ENCODE measurements around the gene WDR35. TPM values are rescaled to one million over a fixed set of nuclear protein-coding genes. Genes with fewer than 3 reads are reported as not detected.

The WDR35 gene
- total RNA-seq: 1 to 10 TPM; 4.8 to 5.6 TPM
- polyA plus RNA-seq: 1 to 10 TPM in 2 of 3 donors, under 1 TPM in 1; 0.91 to 1.8 (median 1.7) TPM
- total RNA-seq: 11.5 to 45.0 (median 34.2) reads per million in 6 experiments

DNA sequence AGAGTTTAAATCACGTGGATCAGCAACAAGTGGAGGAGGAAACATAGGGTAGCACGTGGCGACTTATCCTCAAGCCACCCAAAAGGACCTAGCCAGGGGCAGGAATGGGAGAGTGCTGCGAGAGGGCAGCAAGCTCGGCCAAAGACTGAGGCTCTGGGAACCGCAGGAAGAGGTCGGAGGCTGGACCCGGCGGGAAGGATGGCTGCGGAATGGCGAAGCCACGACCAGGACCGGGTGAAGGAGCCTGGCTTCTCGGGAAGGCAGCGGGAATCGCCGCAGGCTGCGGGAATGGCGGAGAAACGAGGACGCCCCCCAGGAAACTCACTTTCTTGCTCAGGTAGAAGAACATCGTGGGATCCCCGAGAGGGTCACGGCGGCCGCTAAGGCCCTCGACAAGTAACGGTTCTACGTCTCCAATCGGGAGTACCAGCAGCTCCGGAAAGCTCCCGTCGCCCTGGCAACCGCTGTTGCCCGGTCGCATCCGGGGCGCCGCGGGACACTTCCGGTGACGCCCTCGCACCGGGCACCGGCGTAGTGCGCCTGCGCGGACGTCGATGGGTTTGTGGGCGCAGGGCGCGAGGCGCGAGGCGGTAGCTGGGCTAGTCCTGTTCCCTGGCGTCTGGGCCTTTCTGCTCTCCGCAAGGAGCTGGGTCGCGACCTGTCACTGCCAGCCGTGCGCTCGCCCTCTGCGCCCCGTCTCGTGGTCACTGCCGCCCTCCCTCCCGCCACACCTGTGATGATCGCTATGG, at the start of gene WDR35:
Gene WDR35, minus strand, starts transcription at position 439 of the 749 bp plus-strand sequence. Its CDS starts 90 bp downstream, at position 349.
- peak within 1 kb of the TSS; percentile 79 to 97 (median 95) for H3K27ac Mint-ChIP-seq
- ATAC-seq: peak; percentile 92 to 93

DNA sequence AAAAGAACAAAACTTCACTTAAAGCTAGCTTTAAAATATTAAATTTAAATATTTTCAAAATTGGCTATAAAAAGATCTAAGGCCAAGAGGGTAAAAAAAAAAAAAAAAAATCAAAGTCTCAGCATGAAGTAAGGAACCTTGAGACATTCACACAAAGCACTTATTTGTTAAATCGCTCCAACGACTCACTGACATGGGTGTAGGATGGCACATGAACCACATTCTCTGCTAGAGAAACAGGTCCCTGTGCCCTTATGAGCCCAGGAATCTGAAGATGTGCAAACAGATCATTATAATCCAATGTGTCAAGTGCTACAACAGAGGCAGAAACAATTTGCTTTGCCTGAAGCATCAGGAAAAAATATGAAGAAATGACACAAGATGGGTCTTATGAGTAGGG, 47.8 kb upstream of the WDR35 start:
- H3K27me3 Mint-ChIP-seq: no peaks in the 10 kb centered on the region
- POLR2A ChIA-PET: no interaction called here
- H3K36me3 Mint-ChIP-seq: peaks cover 28 to 92% (median 28%) of the 10 kb centered on the region in 3 donors
- peaks cover 7 to 29% (median 19%) of the 10 kb centered on the region in 4 donors for H3K4me1 Mint-ChIP-seq
- no peak for DNase-seq
- H3K9me3 Mint-ChIP-seq: no peaks in the 10 kb centered on the region
- no peak overlapping the region for H3K4me3 Mint-ChIP-seq
- ATAC-seq: no peak
- peak overlapping the region in 2 of 10 donors; percentile 26 to 58 for H3K27ac Mint-ChIP-seq

More for the DNA sequence above, at the start of gene WDR35:
- peaks cover 0 to 8% (median 3%) of the 10 kb centered on the region in 3 donors for H3K36me3 Mint-ChIP-seq
- no peaks in the 10 kb centered on the region for H3K9me3 Mint-ChIP-seq
- H3K27me3 Mint-ChIP-seq: peaks cover 7 to 23% (median 10%) of the 10 kb centered on the region in 5 donors
- H3K4me3 Mint-ChIP-seq: peak within 1 kb of the TSS; percentile 85 to 94 (median 91)
- DNase-seq: peak; percentile 79 to 93 (median 89)
- POLR2A ChIA-PET: interaction anchor here (0.8 to 1.7 kb wide), 3 partner anchors 63 to 457 kb away, joined by 3 to 4 read pairs (median 4); partner anchors contain the start of genes RHOB and TTC32
- H3K4me1 Mint-ChIP-seq: peaks cover 13 to 30% (median 22%) of the 10 kb centered on the region in 4 donors

DNA sequence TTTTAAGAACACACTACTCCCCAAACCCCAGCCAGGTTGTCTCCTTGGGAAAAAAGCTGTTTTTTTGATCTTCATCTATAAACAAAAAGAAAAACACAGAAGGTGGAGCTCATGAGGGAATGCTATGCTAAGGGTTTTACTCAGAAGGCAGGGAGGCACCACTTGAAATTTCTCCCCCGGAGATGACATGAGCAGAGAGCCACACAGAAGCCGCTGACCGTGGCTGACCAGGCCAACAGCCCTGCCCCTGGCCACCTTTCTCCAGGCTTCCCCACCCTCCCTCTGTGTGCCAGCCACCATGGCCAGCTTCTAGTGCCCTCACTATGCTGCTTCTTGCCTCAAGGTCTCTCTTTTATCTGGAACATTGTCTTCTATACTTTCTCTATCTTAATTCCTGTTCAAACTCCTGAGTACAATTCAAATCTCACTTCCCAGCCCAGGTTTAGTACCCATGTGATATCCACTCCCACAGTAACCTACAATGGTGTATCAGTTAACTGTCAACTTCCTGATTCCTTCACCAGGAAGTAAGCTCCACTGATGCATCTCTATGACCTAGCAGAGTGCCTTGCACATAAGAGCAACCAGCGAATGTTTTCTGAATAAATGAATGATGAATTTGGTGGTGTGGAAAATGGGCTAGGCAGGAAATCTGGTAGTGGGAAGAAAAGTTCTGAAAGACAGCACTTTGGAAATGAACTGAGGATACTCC, 46.2 kb upstream of the WDR35 start:
- peak overlapping the region in 6 of 10 donors; percentile 19 to 65 (median 57) for H3K27ac Mint-ChIP-seq
- no peaks in the 10 kb centered on the region for H3K27me3 Mint-ChIP-seq
- H3K4me3 Mint-ChIP-seq: no peak overlapping the region
- DNase-seq (no peak), ATAC-seq (no peak)
- H3K4me1 Mint-ChIP-seq: peaks cover 6 to 17% (median 9%) of the 10 kb centered on the region in 4 donors
- POLR2A ChIA-PET: interaction anchor here (0.9 kb wide), 1 partner anchor 14 kb away, joined by 3 read pairs; no protein-coding TSS in a partner anchor
- H3K36me3 Mint-ChIP-seq: peaks cover 41 to 97% (median 41%) of the 10 kb centered on the region in 3 donors
- H3K9me3 Mint-ChIP-seq: no peaks in the 10 kb centered on the region

DNA sequence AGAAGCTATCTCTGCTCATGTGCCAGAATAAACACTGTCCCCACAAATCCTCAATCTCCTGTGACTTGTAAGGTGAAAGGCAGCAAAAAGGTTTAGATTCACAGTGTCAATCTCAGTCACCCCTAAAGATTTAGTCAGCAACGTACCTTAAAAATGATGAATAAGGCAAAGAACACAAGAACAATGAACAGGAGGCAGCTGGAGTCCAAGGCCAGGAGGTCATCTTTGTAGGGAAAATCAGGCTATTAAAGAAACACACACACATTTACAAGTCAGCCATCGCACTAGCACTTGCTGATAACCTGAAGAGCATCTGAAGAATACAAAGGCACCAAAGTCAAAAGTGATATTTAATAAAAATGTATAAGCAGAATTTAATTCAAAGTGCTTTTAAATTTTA, 44.9 kb upstream of the WDR35 start:
- Mint-ChIP-seq H3K4me1 (peaks cover 8 to 14% (median 10%) of the 10 kb centered on the region in 4 donors), H3K36me3 (peaks cover 45 to 97% (median 47%) of the 10 kb centered on the region in 3 donors), H3K27me3 (no peaks in the 10 kb centered on the region), H3K9me3 (peaks cover 0 to 4% (median 0%) of the 10 kb centered on the region in 9 donors), H3K4me3 (no peak overlapping the region), H3K27ac (peak overlapping the region in 1 of 10 donors; percentile 15)
- ATAC-seq: no peak
- POLR2A ChIA-PET: no interaction called here
- DNase-seq: no peak

DNA sequence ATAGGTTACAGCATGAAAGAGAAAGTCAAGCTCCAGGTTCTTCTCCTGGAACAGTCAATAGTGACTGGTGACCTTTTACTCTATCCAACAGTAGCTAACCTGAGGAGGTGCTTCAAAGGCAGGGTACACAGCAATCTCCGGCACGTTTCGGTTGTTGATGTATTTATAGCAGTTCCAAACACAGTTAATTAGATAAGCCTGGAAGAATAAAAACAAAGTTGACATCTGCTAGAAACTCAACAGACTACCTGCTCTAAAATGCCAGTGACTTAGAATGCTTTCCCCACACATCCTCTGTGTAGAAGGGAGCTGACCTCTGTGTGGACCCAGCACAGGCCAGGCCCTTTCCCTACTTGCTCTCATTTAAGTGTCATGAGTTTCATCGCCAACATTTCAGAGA, 44.3 kb upstream of the WDR35 start:
- POLR2A ChIA-PET: no interaction called here
- H3K27ac Mint-ChIP-seq: no peak overlapping the region
- peaks cover 51 to 98% (median 53%) of the 10 kb centered on the region in 3 donors for H3K36me3 Mint-ChIP-seq
- peaks cover 8 to 14% (median 10%) of the 10 kb centered on the region in 4 donors for H3K4me1 Mint-ChIP-seq
- DNase-seq (no peak), ATAC-seq (no peak)
- peaks cover 0 to 5% (median 0%) of the 10 kb centered on the region in 9 donors for H3K9me3 Mint-ChIP-seq
- no peaks in the 10 kb centered on the region for H3K27me3 Mint-ChIP-seq
- H3K4me3 Mint-ChIP-seq: no peak overlapping the region

DNA sequence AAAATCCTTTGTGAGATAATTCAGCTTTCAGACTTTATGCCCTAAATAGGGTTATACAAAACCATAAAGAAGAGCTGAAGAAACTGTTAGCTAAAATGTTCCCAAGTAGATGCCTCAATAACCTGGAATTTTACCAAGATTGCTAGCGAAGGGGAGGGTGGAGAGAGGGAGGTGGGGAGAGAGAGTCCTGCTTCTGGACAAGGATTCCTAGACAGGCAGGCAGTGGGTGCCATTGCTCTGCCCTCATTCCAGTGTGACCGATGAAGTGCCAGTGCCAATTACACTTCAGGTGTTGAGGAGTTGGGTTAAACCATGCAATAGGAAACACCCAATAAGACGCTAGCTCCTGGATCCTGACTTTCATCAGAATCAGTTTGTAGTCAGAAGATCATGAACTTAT, 43.4 kb upstream of the WDR35 start:
- Mint-ChIP-seq H3K4me1 (peaks cover 8 to 14% (median 10%) of the 10 kb centered on the region in 4 donors), H3K27ac (no peak overlapping the region), H3K4me3 (no peak overlapping the region), H3K27me3 (no peaks in the 10 kb centered on the region), H3K9me3 (peaks cover 0 to 14% (median 0%) of the 10 kb centered on the region in 9 donors), H3K36me3 (peaks cover 59 to 98% (median 62%) of the 10 kb centered on the region in 3 donors)
- POLR2A ChIA-PET: no interaction called here
- no peak for ATAC-seq
- DNase-seq: no peak

DNA sequence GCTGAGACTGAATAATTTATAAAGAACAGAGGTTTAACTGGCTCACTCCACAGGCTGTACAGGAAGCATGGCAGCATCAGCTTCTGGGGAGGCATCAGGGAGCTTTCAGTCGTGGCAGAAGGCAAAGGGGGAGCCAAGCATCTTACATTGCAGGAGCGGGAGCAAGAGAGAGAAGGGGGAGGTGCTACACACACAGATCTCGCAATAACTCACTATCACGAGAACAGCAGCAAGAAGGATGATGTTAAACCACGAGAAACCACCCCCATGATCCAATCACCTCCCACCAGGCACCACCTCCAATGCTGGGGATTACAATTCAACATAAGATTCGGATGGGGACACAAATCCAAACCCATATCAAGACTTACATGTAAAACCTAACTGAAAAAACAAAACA, 40.3 kb upstream of the WDR35 start:
- peak overlapping the region in 1 of 10 donors; percentile 36 for H3K27ac Mint-ChIP-seq
- peaks cover 0 to 4% (median 0%) of the 10 kb centered on the region in 4 donors for H3K4me1 Mint-ChIP-seq
- DNase-seq (no peak), ATAC-seq (no peak)
- peaks cover 42 to 75% (median 57%) of the 10 kb centered on the region in 3 donors for H3K36me3 Mint-ChIP-seq
- H3K27me3 Mint-ChIP-seq: no peaks in the 10 kb centered on the region
- POLR2A ChIA-PET: no interaction called here
- no peak overlapping the region for H3K4me3 Mint-ChIP-seq
- peaks cover 0 to 16% (median 0%) of the 10 kb centered on the region in 9 donors for H3K9me3 Mint-ChIP-seq

DNA sequence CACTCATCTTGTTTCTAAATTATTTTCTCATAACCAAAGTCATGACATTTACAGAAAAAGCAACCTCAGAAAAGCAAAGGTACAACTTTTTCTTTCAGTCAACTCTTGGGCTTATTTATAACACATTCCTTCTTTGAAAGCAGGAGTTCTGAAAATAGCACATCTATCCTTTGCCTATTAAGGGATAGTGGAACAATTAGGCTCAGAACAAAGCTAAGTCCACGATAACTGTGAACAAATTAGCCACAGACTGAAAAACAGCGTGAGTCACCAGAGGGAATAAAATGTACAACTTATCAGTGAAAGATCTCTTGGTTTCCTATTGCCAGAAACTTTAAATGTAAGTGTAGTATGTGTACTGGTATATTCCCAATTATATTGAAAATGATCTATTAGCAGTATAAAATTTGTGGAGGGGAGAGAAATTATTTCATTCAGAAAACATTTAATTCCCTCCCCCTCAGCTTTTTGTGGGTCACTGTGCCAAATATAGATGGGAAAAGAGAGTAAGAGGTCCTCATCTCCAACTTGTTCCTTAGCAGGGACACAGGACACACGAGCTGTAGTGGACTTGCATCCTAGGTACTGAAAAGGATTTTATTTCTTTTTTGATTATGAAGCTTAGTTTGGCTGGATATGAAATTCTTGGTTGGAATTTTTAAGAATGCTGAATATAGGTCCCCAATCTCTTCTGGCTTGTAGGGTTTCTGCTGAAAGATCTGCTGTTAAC, 38.0 kb upstream of the WDR35 start:
- H3K36me3 Mint-ChIP-seq: peaks cover 43 to 51% (median 49%) of the 10 kb centered on the region in 3 donors
- no peaks in the 10 kb centered on the region for H3K27me3 Mint-ChIP-seq
- H3K9me3 Mint-ChIP-seq: peaks cover 0 to 20% (median 4%) of the 10 kb centered on the region in 9 donors
- ATAC-seq (no peak), DNase-seq (no peak)
- no peak overlapping the region for H3K27ac Mint-ChIP-seq
- H3K4me1 Mint-ChIP-seq: peaks cover 0 to 4% (median 0%) of the 10 kb centered on the region in 4 donors
- H3K4me3 Mint-ChIP-seq: no peak overlapping the region
- POLR2A ChIA-PET: no interaction called here

DNA sequence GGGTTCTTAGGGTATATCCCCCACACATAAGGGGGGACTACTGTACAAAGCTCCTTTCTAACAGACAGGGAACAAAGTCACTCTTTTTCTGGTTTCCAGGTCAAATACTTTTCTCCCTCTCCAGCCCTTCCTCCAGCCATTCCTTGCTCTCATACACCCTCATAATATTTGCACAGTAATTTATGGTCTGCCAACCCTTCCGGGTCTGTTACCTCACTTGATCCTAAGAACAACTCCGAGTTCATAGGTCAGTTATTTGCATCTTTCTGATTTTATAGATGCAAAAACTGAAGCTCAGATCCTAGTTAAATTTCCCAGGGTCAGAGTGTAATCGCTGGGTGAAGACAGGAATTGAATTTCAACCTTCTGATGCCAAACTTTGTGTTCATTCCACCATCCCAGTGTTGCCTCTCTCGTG, 37.4 kb upstream of the WDR35 start:
- H3K4me3 Mint-ChIP-seq: no peak overlapping the region
- H3K4me1 Mint-ChIP-seq: peaks cover 0 to 4% (median 0%) of the 10 kb centered on the region in 4 donors
- no peak for DNase-seq
- peaks cover 0 to 26% (median 8%) of the 10 kb centered on the region in 9 donors for H3K9me3 Mint-ChIP-seq
- POLR2A ChIA-PET: no interaction called here
- no peak for ATAC-seq
- no peaks in the 10 kb centered on the region for H3K27me3 Mint-ChIP-seq
- peaks cover 40 to 45% (median 43%) of the 10 kb centered on the region in 3 donors for H3K36me3 Mint-ChIP-seq
- no peak overlapping the region for H3K27ac Mint-ChIP-seq

DNA sequence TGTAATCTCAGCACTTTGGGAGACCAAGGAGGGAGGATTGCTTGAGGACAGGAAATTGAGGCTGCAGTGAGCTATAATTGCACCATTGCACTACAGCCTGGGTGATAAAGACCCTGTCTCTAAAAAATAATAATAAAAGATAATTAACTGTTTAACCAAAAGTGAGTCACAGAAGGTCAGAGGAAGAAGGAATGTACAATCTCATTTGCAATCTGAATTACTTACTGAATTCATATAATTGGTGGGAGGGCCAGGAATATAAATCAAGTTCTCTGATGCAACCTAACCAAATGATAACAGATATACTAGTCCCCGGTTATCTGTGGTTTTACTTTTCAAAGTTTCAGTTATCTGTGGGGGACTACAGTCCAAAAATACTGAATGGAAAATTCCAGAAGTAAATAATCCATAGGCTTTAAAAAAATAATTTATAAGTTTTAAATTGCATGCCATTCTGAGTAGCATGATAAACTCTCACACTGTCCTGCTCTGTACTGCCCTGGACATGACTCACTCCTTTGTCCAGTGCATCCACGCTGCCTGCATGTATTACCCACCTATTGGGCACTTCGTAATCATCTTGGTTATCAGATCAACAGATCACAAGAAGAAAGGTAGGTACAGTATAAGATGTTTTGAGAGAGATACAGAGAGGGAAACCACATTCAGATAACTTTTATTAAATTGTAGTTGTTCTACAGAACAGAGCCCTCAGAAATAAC, 35.3 kb upstream of the WDR35 start:
- Mint-ChIP-seq H3K27ac (no peak overlapping the region), H3K4me3 (no peak overlapping the region), H3K27me3 (no peaks in the 10 kb centered on the region), H3K9me3 (peaks cover 5 to 42% (median 21%) of the 10 kb centered on the region in 9 donors), H3K4me1 (peaks cover 0 to 1% (median 0%) of the 10 kb centered on the region in 4 donors), H3K36me3 (peaks cover 26 to 42% (median 35%) of the 10 kb centered on the region in 3 donors)
- no peak for ATAC-seq
- no peak for DNase-seq
- POLR2A ChIA-PET: no interaction called here

DNA sequence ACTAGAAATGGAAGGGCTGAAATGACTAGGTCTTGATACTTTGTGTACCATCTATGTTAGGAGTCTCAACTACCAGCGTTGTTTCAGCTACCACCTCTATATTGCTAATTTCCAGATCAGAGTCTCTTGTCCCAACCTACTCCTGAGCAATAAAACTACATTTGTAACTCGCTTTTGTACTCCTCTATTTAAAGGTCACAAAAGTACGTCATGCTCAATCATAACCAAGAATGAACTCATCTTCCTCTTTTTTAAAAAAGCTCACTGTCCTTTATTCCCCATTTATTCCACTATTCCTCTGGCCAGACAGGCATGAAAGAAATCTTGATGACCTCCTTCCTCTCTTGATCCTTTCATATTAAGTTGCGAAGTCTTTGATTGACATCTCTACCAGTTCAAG, 33.8 kb upstream of the WDR35 start:
- POLR2A ChIA-PET: no interaction called here
- no peak overlapping the region for H3K27ac Mint-ChIP-seq
- no peak for DNase-seq
- peaks cover 11 to 31% (median 21%) of the 10 kb centered on the region in 3 donors for H3K36me3 Mint-ChIP-seq
- no peak for ATAC-seq
- H3K4me3 Mint-ChIP-seq: no peak overlapping the region
- H3K4me1 Mint-ChIP-seq: no peaks in the 10 kb centered on the region
- peaks cover 6 to 45% (median 21%) of the 10 kb centered on the region in 9 donors for H3K9me3 Mint-ChIP-seq
- no peaks in the 10 kb centered on the region for H3K27me3 Mint-ChIP-seq

All from naive thymus-derived CD8-positive, alpha-beta T cell (primary cell).